K562 (cell line): ENCODE data around the gene C22orf31. TPM values are rescaled to one million over a fixed set of nuclear protein-coding genes. Genes with fewer than 3 reads are reported as not detected.

ENCODE experiments used
- ATAC-seq: fragments of 200-7000 bp; cut with Tn5 transposase; 3 replicates; pipeline ENCODE4 v1.9.1; 2020; ENCODE audit warnings: moderate library complexity
- BruUV-seq: library from RNA; stranded (reverse); fragments of 400-500 nt; replicated peaks from 2 replicates; lab custom pipeline; 2021; lab: Mats Ljungman, UMichigan
- CTCF ChIA-PET: fragments of 300-600 bp; formaldehyde crosslinking; extraction: SDS; loops from one replicate; lab custom pipeline; 2021; ENCODE audit warnings: low intra/inter-chr PET ratio; lab: Yijun Ruan, JAX
- POLR2A ChIA-PET: fragments of 300-600, 350-650 bp; sonication (Branson Sonifier 250); formaldehyde crosslinking; extraction: SDS; loops from one replicate; lab custom pipeline; 2021; ENCODE audit warnings: antibody characterized with exemption, inconsistent platforms; lab: Yijun Ruan, JAX
- DNase-seq, 4 experiments: peaks; one replicate each; pipeline versions ENCODE4 v3.0.0 to v3.0.0-alpha.2; 2011 to 2018; ENCODE audit warnings: low spot score in 3 of 4, mixed read lengths in 3 of 4; ENCODE audit errors: extremely low read depth in 1 of 4
- FAIRE-seq: peaks from 2 replicates; lab custom pipeline; 2011; peaks lifted over from hg19 to GRCh38; lab: Jason Lieb, UNC
- H2AFZ ChIP-seq: 2 replicates; pipeline ENCODE4 v1.6.0; 2011; ENCODE audit warnings: low read depth, low read length, control low read depth, inconsistent platforms
- H3K27ac ChIP-seq: fragments of 200-600 bp; 3 replicates; pipeline ENCODE4 v1.8.0; 2011; ENCODE audit warnings: low read depth, mild to moderate bottlenecking, control low read depth, inconsistent platforms, low read length, moderate library complexity, mixed read lengths; ENCODE audit errors: extremely low read depth
- H3K27me3 ChIP-seq, 2 experiments: fragments of 300-600 bp in 1 of 2; 2 replicates in 1 of 2; 3 replicates in 1 of 2; pipeline versions ENCODE4 v1.6.0 to v1.8.0; 2011; ENCODE audit warnings: inconsistent platforms in 2 of 2, low read length in 2 of 2, mild to moderate bottlenecking in 1 of 2, mixed read lengths in 1 of 2, moderate library complexity in 1 of 2; ENCODE audit not compliant: control insufficient read depth in 2 of 2, insufficient read depth in 2 of 2
- H3K36me3 ChIP-seq: fragments of 300-600 bp; 3 replicates; pipeline ENCODE4 v1.8.0; 2011; ENCODE audit warnings: mild to moderate bottlenecking, low read length, inconsistent platforms; ENCODE audit not compliant: control insufficient read depth, insufficient read depth
- H3K4me1 ChIP-seq, 2 experiments: fragments of 200-600 bp in 1 of 2; replicated peaks in 1 of 2; 2 replicates in 1 of 2; 3 replicates in 1 of 2; pipeline versions ENCODE4 v1.5.1 to v1.8.0; 2011; ENCODE audit warnings: inconsistent platforms in 2 of 2, low read length in 2 of 2, mild to moderate bottlenecking in 1 of 2, mixed read lengths in 1 of 2, moderate library complexity in 1 of 2; ENCODE audit not compliant: control insufficient read depth in 2 of 2, insufficient read depth in 2 of 2
- H3K4me2 ChIP-seq: 2 replicates; pipeline ENCODE4 v1.6.1; 2011; ENCODE audit warnings: low read length, control low read depth, inconsistent platforms, mixed read lengths; ENCODE audit not compliant: insufficient read depth
- H3K4me3 ChIP-seq: fragments of 200-600 bp; sonication (generic), shearing (Covaris generic); 2 replicates; pipeline ENCODE4 v1.5.1; 2016; ENCODE audit warnings: control low read depth, inconsistent platforms
- H3K79me2 ChIP-seq: fragments of 200-600 bp; 3 replicates; pipeline ENCODE4 v1.8.0; 2011; ENCODE audit warnings: low read length, inconsistent platforms; ENCODE audit not compliant: control insufficient read depth, insufficient read depth
- H3K9ac ChIP-seq, 2 experiments: 2 replicates each; pipeline versions ENCODE4 v1.6.0 to v1.6.1; 2011; ENCODE audit warnings: low read depth in 2 of 2, low read length in 2 of 2, control low read depth in 1 of 2, inconsistent platforms in 1 of 2, mild to moderate bottlenecking in 1 of 2, mixed read lengths in 1 of 2; ENCODE audit not compliant: insufficient read depth in 1 of 2
- H3K9me1 ChIP-seq: one replicate; pipeline ENCODE4 v1.6.0; 2011; ENCODE audit warnings: inconsistent platforms, mild to moderate bottlenecking, low read length, moderate library complexity; ENCODE audit not compliant: control insufficient read depth, insufficient read depth
- H3K9me3 ChIP-seq: replicated peaks from 2 replicates; pipeline ENCODE4 v1.5.1; 2011; ENCODE audit warnings: low read depth, low read length, inconsistent platforms; ENCODE audit not compliant: control insufficient read depth, insufficient read depth
- H4K20me1 ChIP-seq: replicated peaks from 2 replicates; pipeline ENCODE4 v1.6.1; 2011; ENCODE audit warnings: low read length, inconsistent platforms, mixed read lengths; ENCODE audit not compliant: control insufficient read depth, insufficient read depth
- BRD4 ChIP-seq: fragments of 200-600 bp; sonication (generic); IDR thresholded peaks from 2 replicates; pipeline ENCODE4 v1.6.1; 2017; ENCODE audit warnings: inconsistent platforms
- CHD1 ChIP-seq: fragments of 200-600 bp; sonication (generic); IDR thresholded peaks from one replicate; pipeline ENCODE4 v1.6.1; 2012; ENCODE audit warnings: mild to moderate bottlenecking, moderate library complexity, low read length, inconsistent platforms
- FOXO4 ChIP-seq: fragments of 450-650 bp; formaldehyde crosslinking; IDR thresholded peaks from 2 replicates; pipeline ENCODE4 v1.4.0; 2020; ENCODE audit warnings: mild to moderate bottlenecking, moderate library complexity
- LEF1 ChIP-seq: fragments of 450-650 bp; IDR thresholded peaks from 2 replicates; pipeline ENCODE4 v1.6.1; 2016; ENCODE audit warnings: mild to moderate bottlenecking
- MCM7 ChIP-seq, 2 experiments: fragments of 450-650 bp; IDR thresholded peaks; 2 replicates each; pipeline ENCODE4 v1.6.1; 2016 to 2018
- NEUROD1 ChIP-seq: fragments of 150-350 bp; IDR thresholded peaks from 2 replicates; pipeline ENCODE4 v1.6.1; 2014; ENCODE audit warnings: borderline replicate concordance, low read length, low read depth; ENCODE audit not compliant: partially characterized antibody
- NFIC ChIP-seq: fragments of 450-650 bp; IDR thresholded peaks from 2 replicates; pipeline ENCODE4 v1.6.1; 2017; ENCODE audit warnings: mild to moderate bottlenecking, inconsistent platforms
- PML ChIP-seq: IDR thresholded peaks from 2 replicates; pipeline ENCODE4 v1.6.1; 2012; ENCODE audit warnings: low read length, inconsistent platforms
- RBBP5 ChIP-seq: fragments of 200-600 bp; sonication (generic); IDR thresholded peaks from 2 replicates; pipeline ENCODE4 v1.6.1; 2012; ENCODE audit warnings: borderline replicate concordance, mild to moderate bottlenecking, low read length, control low read depth, inconsistent platforms; ENCODE audit not compliant: insufficient read depth, poor library complexity, severe bottlenecking
- RBFOX2 ChIP-seq: fragments of 200-400 bp; formaldehyde crosslinking; IDR thresholded peaks from 2 replicates; pipeline ENCODE4 v1.6.1; 2017; ENCODE audit warnings: low read depth, mild to moderate bottlenecking, low read length, moderate library complexity
- TBL1XR1 ChIP-seq, 2 experiments: IDR thresholded peaks; 2 replicates each; pipeline ENCODE4 v1.6.1; 2012; ENCODE audit warnings: improper control_type of control experiment in 2 of 2, low read length in 2 of 2, mild to moderate bottlenecking in 1 of 2
- TCF7 ChIP-seq: sonication (generic); IDR thresholded peaks from 2 replicates; pipeline ENCODE4 v1.6.1; 2016; ENCODE audit warnings: antibody characterized with exemption, borderline replicate concordance
- ZBTB7A ChIP-seq: IDR thresholded peaks from 2 replicates; pipeline ENCODE4 v1.6.1; 2011; ENCODE audit warnings: low read depth, mild to moderate bottlenecking, low read length, moderate library complexity, borderline replicate concordance; ENCODE audit not compliant: control insufficient read depth
- ZC3H4 ChIP-seq: sonication (generic); formaldehyde crosslinking; IDR thresholded peaks from 2 replicates; pipeline ENCODE4 v1.9.0; 2021; ENCODE audit warnings: missing genetic modification reagents, borderline replicate concordance
- ZNF239 ChIP-seq: fragments of 250-450 bp; sonication (Bioruptor Pico); IDR thresholded peaks from 2 replicates; pipeline ENCODE4 v1.4.0; 2020; ENCODE audit warnings: mild to moderate bottlenecking
- ZNF263 ChIP-seq: sonication (generic); formaldehyde crosslinking; IDR thresholded peaks from 2 replicates; pipeline ENCODE4 v1.8.0; 2022; ENCODE audit warnings: mild to moderate bottlenecking, missing genetic modification reagents, borderline replicate concordance
- ZNF778 ChIP-seq: fragments of 450-650 bp; formaldehyde crosslinking; IDR thresholded peaks from 2 replicates; pipeline ENCODE4 v1.4.0; 2020; ENCODE audit warnings: mild to moderate bottlenecking, moderate library complexity
- WGBS: fragments of 100-300 bp; shearing (Covaris generic); methylation state at CpG from one replicate; pipeline ENCODE4 v1.1.6; 2016; ENCODE audit warnings: low coverage, mixed read lengths; ENCODE audit not compliant: insufficient coverage; ENCODE audit errors: missing lambda C conversion rate; 5-methylcytosine and 5-hydroxymethylcytosine counted together
- in situ Hi-C: fragments of 300-500 bp; cut with MboI; formaldehyde crosslinking; loops from 4 replicates; pipeline ENCODE4 v1.15.0; 2018; ENCODE audit warnings: inconsistent platforms, mixed read lengths
- intact Hi-C: fragments of 100-400 bp; cut with micrococcal nuclease; formaldehyde crosslinking; loops from 2 replicates; pipeline ENCODE4 v1.14.2; 2022
- polyA plus RNA-seq, 8 experiments: library from polyadenylated mRNA; depleted of rRNA in 4 of 8; stranded (reverse) in 5 of 8; unstranded in 3 of 8; fragments of >200 nt; fragmentation: Nextera tagmentation in 2 of 8; fragmentation: Illumina TruSeq in 1 of 8; extraction: Ambion mirVana in 2 of 8; extraction: Trizol in 1 of 8; gene quantifications; 2 replicates each; pipeline versions ENCODE4 v1.2.1 to v1.2.3, GENCODE V29; 2011 to 2014; ENCODE audit warnings: inconsistent platforms in 1 of 8, missing spikeins in 1 of 8
- total RNA-seq, 7 experiments: library from RNA; depleted of rRNA in 6 of 7; stranded (reverse); fragments of >200 nt in 6 of 7; fragmentation: Illumina TruSeq in 2 of 7; extraction: Trizol in 2 of 7; gene quantifications; 2 replicates each; pipeline versions ENCODE4 v1.2.1 to v1.2.3, GENCODE V29; 2011 to 2021; ENCODE audit warnings: low replicate concordance in 1 of 7
- TF ChIP-seq, protein P1 (sequence below): fragments of 450-650 bp; IDR thresholded peaks from 2 replicates; pipeline ENCODE4 v1.6.1; 2018; ENCODE audit warnings: mild to moderate bottlenecking, low read depth; ENCODE audit not compliant: partially characterized antibody
- TF ChIP-seq, protein P2 (sequence below): fragments of 200-800 bp; sonication (Bioruptor generic); IDR thresholded peaks from 2 replicates; pipeline ENCODE4 v1.6.1; 2017; ENCODE audit warnings: missing genetic modification characterization, missing compliant biosample characterization

The C22orf31 gene
- total and polyA plus RNA-seq, 9 of the 15 experiments (the other 6 are each of a cell fraction or from before 2014, with no cell fraction given), result not detected

DNA sequence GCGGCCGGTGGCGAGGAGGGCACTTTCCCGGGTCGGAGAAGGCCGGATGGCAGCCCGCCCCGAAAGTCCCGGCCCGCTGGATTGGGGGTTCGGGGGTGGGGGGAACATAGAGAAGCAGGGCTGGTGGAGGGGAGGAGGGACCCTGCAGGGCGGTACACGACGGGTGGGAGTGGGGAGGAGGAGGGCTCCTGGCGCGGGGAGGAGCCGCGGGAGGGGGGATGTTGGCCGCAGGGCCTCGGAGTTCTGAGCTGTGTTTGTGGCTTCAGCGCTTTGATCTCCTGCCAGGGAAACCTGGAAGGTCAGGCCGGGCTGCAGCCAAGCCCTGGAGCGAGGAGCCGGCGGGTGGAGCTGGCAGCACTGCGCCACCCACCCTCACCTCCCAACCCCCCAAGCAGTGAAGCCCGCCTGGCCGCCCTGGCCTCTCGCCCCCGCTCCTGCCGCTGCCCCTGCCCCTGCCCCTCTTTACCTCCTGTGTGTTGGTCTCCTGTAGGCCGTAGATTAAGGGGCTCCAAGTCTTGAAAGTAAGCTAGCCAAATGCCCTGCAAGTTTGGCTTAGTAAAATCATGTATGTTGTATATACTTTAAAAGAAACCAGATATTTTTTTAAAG, 30.9 kb downstream of the C22orf31 start:
- intact Hi-C loops, result no loop called here
- TF ChIP-seq ZBTB7A (peak; percentile 47; the same call in 1 of the 2 replicates), LEF1 (peak; percentile 80), RBBP5 (peak; percentile 12), TBL1XR1 (IDR thresholded peaks at IDR 0.05; ENCODE audit: low read length in 2 of 2) (no peak), PML (no peak), CHD1 (peak; percentile 43), FOXO4 (no peak), ZC3H4 (CRISPR knock-in tag) (no peak), MCM7 (IDR thresholded peaks at IDR 0.05) (no peak), ZNF239 (CRISPR knock-in tag) (no peak), NEUROD1 (peak; percentile 69), ZNF778 (CRISPR knock-in tag) (no peak), RBFOX2 (peak; percentile 41; the same call in 1 of the 2 replicates), TCF7 (peak; percentile 98), BRD4 (0 out of 2 replicates have a peak, but pooled peaks have one; percentile 31), NFIC (peak; percentile 73), ZNF263 (CRISPR knock-in tag) (peak; percentile 38; the same call in 1 of the 2 replicates)
- TF ChIP-seq, protein P1, sequence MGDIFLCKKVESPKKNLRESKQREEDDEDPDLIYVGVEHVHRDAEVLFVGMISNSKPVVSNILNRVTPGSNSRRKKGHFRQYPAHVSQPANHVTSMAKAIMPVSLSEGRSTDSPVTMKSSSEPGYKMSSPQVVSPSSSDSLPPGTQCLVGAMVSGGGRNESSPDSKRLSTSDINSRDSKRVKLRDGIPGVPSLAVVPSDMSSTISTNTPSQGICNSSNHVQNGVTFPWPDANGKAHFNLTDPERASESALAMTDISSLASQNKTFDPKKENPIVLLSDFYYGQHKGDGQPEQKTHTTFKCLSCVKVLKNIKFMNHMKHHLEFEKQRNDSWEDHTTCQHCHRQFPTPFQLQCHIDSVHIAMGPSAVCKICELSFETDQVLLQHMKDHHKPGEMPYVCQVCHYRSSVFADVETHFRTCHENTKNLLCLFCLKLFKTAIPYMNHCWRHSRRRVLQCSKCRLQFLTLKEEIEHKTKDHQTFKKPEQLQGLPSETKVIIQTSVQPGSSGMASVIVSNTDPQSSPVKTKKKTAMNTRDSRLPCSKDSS, result no peak
- TF ChIP-seq, protein P2, sequence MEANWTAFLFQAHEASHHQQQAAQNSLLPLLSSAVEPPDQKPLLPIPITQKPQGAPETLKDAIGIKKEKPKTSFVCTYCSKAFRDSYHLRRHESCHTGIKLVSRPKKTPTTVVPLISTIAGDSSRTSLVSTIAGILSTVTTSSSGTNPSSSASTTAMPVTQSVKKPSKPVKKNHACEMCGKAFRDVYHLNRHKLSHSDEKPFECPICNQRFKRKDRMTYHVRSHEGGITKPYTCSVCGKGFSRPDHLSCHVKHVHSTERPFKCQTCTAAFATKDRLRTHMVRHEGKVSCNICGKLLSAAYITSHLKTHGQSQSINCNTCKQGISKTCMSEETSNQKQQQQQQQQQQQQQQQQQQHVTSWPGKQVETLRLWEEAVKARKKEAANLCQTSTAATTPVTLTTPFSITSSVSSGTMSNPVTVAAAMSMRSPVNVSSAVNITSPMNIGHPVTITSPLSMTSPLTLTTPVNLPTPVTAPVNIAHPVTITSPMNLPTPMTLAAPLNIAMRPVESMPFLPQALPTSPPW (CRISPR knock-in tag), result peak; percentile 25; the same call in 1 of the 2 replicates

More for the DNA sequence above, 30.9 kb downstream of the C22orf31 start:
- no peaks in the 10 kb centered on the region for H3K36me3 ChIP-seq
- ATAC-seq (peak; percentile 79), DNase-seq (peak; percentile 65 to 69 (median 68)), FAIRE-seq (no peak)
- no peaks in the 10 kb centered on the region; the same call in 1 of the 3 replicates for H3K79me2 ChIP-seq
- CTCF ChIA-PET, result no interaction called here
- BruUV-seq, result no TSS peak
- H3K4me2 ChIP-seq, result peak overlapping the region; percentile 72
- peak overlapping the region; percentile 89; the same call in 2 of the 3 replicates for H3K27ac ChIP-seq
- H3K9me1 ChIP-seq, result no peaks in the 10 kb centered on the region
- WGBS, result 9% methylated on average over 9 of the region's 32 CpGs
- peak overlapping the region; percentile 70 to 81 for H3K9ac ChIP-seq
- H3K9me3 ChIP-seq, result no peaks in the 10 kb centered on the region
- POLR2A ChIA-PET, result interaction anchor here (0.7 to 1.1 kb wide), 3 partner anchors 13 to 122 kb away, joined by 3 read pairs; no protein-coding TSS in a partner anchor
- peaks cover 25 to 37% of the 10 kb centered on the region in 2 experiments for H3K4me1 ChIP-seq
- no peaks in the 10 kb centered on the region for H3K27me3 ChIP-seq
- no peaks in the 10 kb centered on the region for H4K20me1 ChIP-seq
- in situ Hi-C loops, result no loop called here
- H3K4me3 ChIP-seq, result peak overlapping the region; percentile 33
- peak overlapping the region; percentile 76 for H2AFZ ChIP-seq
